ENCODE results near the gene TOPBP1. TPM values are rescaled to one million over a fixed set of nuclear protein-coding genes. Genes with fewer than 3 reads are reported as not detected.
A peak's percentile ranks its signal among the peaks of the same experiment; 100 is the strongest.

Gene TOPBP1
- total RNA-seq, 1 experiment from 2014 or later: 51.5 TPM

DNA sequence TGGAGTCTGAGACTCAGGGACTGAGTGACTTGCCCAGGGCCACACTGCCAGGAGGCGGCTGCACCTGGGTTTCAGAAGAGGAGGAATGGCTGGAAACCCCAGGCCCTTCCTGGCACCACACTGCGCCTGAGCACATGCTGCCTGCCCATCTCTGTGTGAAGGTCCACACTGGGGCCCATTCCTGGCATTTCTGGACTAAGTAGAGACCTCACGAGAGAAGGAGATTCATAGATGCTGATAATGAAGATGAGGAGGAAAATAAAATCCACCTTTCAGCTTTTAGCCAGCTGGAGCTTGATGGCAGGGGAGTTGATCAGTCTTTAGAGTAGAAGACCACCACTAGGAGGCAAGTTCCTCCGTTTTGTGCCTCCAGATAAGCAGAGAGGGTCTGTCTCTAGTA is 44.3 kb upstream of the TOPBP1 start:
- no peak for DNase-seq
- no peaks in the 10 kb centered on the region for H4K20me1 ChIP-seq (ENCODE audit: control insufficient read depth, insufficient read depth, insufficient read length)
- H3K79me1 ChIP-seq (ENCODE audit: insufficient read depth, low read depth, low read length, poor library complexity, severe bottlenecking): no peaks in the 10 kb centered on the region
- H2BK5ac ChIP-seq (ENCODE audit: insufficient read length, low read length): no peak overlapping the region
- H2BK120ac ChIP-seq (ENCODE audit: low read depth, low read length, poor library complexity, severe bottlenecking): no peak overlapping the region
- H3K56ac ChIP-seq (ENCODE audit: insufficient read length, low read depth, low read length): no peak overlapping the region
- no peak overlapping the region; the same call in 1 of the 2 replicates for H3K14ac ChIP-seq (ENCODE audit: insufficient read depth, low read length)
- Mint-ChIP-seq H3K4me1 (no peaks in the 10 kb centered on the region), H3K27me3 (ENCODE audit: low read depth) (peaks cover 30% of the 10 kb centered on the region), H3K36me3 (ENCODE audit: insufficient read depth in 1 of 3, low read depth in 3 of 3) (no peaks in the 10 kb centered on the region; a peak in 1 of 7 replicates), H3K9me3 (peaks cover 0 to 2% of the 10 kb centered on the region in 2 experiments; a peak in 1 of 5 replicates), H3K4me3 (no peak overlapping the region), H3K27ac (no peak overlapping the region)
- no peaks in the 10 kb centered on the region for H3K23me2 ChIP-seq (ENCODE audit: insufficient read length, low read depth, low read length, poor library complexity, severe bottlenecking)
- H4K5ac ChIP-seq (ENCODE audit: insufficient read length, low read depth, low read length): no peak overlapping the region
- no peak overlapping the region for H4K91ac ChIP-seq (ENCODE audit: insufficient read length, low read depth, low read length)
- 0 out of 3 replicates have a peak, but pooled peaks have one; percentile 15 for TF ChIP-seq CTCF (conservative IDR thresholded peaks at IDR 0.05)
- H2BK15ac ChIP-seq (ENCODE audit: low read depth, low read length): no peak overlapping the region
- no peak overlapping the region for H3K27ac ChIP-seq (ENCODE audit: insufficient read length, low read depth, low read length)
- H2AK5ac ChIP-seq (ENCODE audit: insufficient read length, low read length): no peak overlapping the region
- H3T11ph ChIP-seq (ENCODE audit: low read length): no peak overlapping the region
- no peak overlapping the region for H2AFZ ChIP-seq (ENCODE audit: low read length)
- H3K27me3 ChIP-seq (ENCODE audit: insufficient read depth, low read length): no peaks in the 10 kb centered on the region
- H4K8ac ChIP-seq (replicated peaks; ENCODE audit: insufficient read length, low read depth, low read length): no peak overlapping the region
- no peaks in the 10 kb centered on the region for H3K4me1 ChIP-seq (ENCODE audit: insufficient read depth, low read length)
- H3K79me2 ChIP-seq (ENCODE audit: insufficient read depth, low read length): no peaks in the 10 kb centered on the region
- H3K4me2 ChIP-seq (ENCODE audit: insufficient read depth, insufficient read length, low read length): no peak overlapping the region
- no peak overlapping the region for H2BK20ac ChIP-seq (ENCODE audit: low read depth, low read length, poor library complexity, severe bottlenecking)
- H3K9ac ChIP-seq (ENCODE audit: extremely low read depth, insufficient read length, low read length): no peak overlapping the region
- H2BK12ac ChIP-seq (ENCODE audit: insufficient read length, low read depth, low read length): no peak overlapping the region
- WGBS (ENCODE audit: extremely low coverage, insufficient read length, low lambda C conversion rate): no CpG with 5 or more reads among the region's 4 CpGs
- no peak overlapping the region for H3K4ac ChIP-seq (ENCODE audit: low read depth, low read length)
- no peaks in the 10 kb centered on the region for H3K9me3 ChIP-seq (ENCODE audit: control insufficient read depth, low read depth, low read length)
- H3K23ac ChIP-seq (ENCODE audit: insufficient read length, low read depth, low read length): no peak overlapping the region
- no peak overlapping the region for H3K18ac ChIP-seq (ENCODE audit: insufficient read length, low read depth, low read length)

Data from H9 (cell line).